Activated CD8-positive, alpha-beta memory T cell treated with anti-CD3 and anti-CD28 coated beads, Interleukin-2, amount 50 U/mL, for 1 hour (primary cell): Measurements from ENCODE around the gene ZGRF1.
A peak's percentile ranks its signal among the peaks of the same experiment; 100 is the strongest.
"Not testable (repeated sequence)": the region's sequence is repeated elsewhere in the genome, so short reads cannot be mapped to it uniquely, and the experiment has no call there.

Experiments
- DNase-seq: peaks from one replicate; pipeline ENCODE4 v3.0.0-alpha.2; 2020; ENCODE audit errors: extremely low read depth

The ZGRF1 gene, protein sequence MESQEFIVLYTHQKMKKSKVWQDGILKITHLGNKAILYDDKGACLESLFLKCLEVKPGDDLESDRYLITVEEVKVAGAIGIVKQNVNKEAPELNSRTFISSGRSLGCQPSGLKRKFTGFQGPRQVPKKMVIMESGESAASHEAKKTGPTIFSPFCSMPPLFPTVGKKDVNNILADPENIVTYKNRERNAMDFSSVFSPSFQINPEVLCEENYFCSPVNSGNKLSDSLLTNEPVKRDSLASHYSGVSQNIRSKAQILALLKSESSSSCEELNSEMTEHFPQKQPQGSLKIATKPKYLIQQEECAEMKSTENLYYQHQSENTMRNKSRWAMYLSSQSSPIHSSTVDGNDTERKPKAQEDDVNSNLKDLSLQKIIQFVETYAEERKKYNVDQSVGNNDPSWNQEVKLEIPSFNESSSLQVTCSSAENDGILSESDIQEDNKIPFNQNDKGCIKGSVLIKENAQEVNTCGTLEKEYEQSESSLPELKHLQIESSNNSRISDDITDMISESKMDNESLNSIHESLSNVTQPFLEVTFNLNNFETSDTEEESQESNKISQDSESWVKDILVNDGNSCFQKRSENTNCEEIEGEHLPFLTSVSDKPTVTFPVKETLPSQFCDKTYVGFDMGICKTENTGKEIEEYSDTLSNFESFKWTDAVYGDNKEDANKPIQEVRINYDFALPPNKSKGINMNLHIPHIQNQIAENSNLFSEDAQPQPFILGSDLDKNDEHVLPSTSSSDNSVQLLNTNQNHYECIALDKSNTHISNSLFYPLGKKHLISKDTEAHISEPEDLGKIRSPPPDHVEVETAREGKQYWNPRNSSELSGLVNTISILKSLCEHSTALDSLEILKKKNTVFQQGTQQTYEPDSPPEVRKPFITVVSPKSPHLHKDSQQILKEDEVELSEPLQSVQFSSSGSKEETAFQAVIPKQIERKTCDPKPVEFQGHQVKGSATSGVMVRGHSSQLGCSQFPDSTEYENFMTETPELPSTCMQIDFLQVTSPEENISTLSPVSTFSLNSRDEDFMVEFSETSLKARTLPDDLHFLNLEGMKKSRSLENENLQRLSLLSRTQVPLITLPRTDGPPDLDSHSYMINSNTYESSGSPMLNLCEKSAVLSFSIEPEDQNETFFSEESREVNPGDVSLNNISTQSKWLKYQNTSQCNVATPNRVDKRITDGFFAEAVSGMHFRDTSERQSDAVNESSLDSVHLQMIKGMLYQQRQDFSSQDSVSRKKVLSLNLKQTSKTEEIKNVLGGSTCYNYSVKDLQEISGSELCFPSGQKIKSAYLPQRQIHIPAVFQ (N-terminal part only)

DNA sequence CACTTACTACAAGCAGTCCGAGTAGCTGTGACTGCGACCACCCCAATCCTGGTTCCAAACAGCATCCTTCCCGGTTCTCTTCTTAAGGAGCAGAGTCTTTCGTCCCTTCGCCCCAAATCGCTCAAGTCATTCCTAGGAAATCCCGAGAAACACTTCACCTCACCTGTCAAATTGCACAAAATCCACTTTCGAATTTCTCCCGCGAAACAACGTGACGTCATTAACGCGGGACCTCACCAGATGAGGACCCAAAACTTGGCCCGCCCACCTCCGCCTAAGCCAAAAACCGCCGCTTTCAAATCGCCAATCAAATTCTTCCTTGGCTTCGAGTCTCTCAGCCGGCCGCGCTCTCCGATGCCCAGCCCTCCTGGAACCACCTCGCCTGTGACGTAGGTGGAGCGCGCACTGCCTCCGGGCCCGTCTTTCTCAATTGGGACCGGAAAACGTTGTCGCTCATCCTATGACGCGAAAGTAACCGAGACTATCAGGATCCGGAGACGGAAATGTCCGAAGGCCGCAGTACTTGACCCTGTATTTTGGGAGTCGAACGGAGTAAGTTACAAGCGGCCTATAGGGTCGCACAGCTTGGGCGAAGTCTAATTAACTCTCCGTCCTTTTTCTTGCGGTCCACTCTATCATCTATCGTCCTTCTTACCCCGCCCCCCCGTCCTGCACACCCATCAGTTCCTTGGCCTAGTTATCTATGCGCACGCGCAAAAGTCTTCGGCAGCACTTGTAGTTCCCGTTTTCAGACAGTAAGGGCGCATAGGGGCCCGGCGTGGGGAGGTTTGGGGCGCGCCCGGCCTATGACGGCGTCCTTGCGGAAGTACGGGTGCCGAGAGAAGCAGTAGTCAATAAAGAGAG is at the start of gene ZGRF1, which contains the start of gene LARP7:
Gene ZGRF1, minus strand, starts transcription at position 222 of the 864 bp plus-strand sequence. CDS start 3,733 bp downstream, outside the sequence.
Gene LARP7, plus strand, starts transcription at position 456 of the 864 bp plus-strand sequence. CDS start 7,527 bp downstream, outside the sequence.
- peak; percentile 97 for DNase-seq

DNA sequence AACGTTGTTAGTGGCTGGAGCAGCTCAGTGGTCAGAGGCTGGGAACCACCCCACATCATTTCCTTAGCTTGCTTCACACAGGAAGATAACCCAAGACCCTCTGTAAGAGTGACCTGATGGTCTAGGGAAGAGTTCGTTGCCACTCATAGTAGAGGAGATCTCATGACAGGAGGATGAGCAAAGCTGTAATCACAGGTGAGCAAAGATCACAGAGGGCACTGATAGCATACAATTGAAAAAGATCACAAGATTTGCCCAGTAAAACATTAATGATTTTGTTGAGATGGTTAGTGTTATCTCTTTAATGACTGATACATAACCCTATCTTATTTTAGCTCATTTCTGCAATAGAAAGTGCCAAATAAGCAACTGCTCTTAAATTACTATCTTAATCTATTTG is 44.3 kb upstream of the ZGRF1 start:
- DNase-seq, result no peak

DNA sequence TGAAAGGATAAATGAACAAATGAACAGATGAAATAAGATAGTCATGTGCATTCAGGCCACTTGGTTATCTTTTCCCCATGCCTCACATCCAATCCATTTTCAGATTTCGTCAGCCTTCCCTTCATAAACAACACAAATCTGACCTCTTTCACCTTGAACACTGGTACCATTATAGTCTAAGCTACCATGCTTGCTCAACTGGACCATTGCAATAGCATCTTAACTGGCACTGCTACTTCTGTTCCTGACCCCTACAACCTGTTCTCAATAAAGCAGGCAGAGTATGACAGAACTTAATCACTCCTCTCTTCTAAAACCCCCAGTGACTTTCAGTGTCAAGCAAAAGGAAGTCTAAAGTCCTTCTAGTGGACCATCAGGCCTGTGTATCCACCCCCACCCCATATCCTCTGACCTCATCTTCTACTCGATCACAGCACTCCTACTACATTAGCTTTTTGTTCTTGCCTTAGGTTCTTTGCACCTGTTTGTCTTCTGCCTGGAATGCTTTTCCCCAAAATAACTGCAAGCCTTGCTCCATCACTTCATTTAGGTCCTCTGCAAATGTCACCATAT is 40.9 kb upstream of the ZGRF1 start:
- no peak for DNase-seq

DNA sequence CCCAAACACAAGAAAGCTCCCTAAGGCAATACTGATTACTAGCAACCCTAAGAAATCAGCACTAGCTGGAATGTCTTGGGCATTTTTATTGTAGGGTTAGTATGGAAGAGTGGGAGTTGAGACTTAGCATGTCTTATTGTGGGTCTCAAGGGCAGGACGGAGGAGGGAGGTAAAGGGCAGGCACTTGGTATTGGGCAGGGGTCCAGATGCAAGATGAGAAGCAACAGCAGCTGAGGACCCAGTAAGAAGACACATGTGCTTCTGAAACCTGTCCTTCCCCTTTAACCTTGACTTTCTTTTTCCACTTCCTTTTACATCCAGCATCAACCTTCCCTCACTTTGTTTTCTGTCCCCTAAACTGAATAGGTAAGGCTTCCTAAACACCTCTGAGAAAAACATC is 37.7 kb upstream of the ZGRF1 start:
- DNase-seq, result no peak

DNA sequence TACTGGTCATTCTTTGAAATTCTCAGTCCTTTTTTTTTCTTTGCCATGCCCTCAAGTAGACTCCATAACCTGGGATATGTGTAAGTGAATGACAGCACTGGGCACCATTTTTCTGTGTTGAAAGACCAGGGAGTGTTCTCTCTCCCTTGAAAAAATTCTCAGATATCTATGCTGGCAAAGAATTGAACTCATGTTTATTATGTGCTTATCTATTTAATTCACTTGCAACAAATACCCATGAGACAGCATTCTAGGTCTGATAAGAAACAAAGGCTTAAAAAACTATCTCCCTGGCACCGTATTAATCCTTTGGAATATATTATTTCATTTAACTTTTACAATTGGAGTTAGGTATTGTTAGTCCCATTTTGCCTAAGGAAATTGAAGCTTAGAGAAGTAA is 37.0 kb upstream of the ZGRF1 start:
- no peak for DNase-seq

DNA sequence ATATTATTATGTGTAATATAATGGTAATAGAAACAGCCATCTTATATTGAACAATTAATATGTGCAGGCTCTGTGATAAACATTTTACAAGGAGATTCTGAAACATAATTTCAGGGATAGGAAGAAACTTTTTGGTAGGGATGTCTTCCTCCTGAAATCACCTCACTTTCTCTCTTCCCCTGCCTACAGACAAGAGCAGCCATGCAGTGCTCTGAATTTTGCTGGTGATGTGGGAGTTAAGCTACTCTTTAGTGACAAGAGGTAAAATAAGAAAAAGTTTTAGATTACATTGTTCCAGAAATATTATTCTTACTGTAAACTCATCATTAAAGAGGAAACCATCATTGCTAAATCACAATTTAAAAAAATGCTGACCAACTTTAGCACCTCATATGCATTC is 36.4 kb upstream of the ZGRF1 start:
- no peak for DNase-seq

DNA sequence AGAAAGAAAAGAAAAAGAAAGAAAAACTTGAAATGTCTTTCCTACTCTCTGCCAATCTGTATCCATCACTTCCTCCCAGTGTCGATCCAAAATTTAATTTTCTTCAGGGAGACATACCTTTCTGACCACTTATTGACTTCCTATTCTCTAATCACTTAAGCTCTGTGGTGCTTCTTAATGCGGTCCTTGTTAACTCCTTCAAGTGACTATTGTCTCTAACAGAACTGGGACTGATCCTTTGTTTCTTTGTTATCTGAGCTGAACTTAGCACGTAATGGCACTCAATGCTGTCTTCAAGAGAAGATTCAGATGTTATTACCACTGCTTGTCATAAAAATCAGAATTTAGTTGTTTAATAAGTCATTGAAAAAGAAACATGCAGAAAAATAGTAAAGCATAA is 31.4 kb upstream of the ZGRF1 start:
- no peak for DNase-seq

DNA sequence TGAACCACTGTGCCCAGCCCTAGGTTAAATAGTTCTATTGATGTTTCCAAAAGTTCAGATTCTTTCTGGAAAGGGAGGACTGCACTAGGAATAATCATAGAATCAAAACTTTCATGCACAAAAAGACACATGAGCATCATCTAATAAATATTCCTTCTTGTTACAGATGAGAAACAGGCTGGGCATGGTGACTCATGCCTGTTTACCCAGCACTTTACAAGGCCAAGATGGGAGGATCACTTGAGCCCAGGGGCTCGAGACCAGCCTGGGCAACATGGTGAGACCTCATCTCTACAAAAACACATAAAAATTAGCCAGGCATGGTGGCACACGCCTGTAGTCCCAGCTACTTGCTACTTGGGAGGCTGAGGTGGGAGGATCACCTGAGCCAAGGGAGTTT is 27.9 kb upstream of the ZGRF1 start:
- DNase-seq, result no peak

DNA sequence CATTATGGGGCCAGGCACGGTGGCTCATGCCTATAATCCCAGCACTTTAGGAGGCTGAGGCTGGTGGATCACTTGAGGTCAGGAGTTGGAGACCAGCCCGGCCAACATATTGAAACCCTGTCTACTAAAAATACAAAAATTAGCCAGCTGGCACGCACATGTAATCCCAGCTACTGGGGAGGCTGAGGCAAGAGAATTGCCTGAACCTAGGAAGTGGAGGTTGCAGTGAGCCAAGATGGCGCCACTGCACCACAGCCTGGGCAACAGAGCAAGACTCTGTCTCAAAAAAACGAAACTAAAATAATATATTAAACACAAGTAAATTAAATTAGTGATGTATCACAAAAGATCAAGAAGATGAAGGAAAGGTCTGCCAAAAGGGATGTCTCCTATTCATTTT is 19.4 kb upstream of the ZGRF1 start:
- DNase-seq, result not testable (repeated sequence)

DNA sequence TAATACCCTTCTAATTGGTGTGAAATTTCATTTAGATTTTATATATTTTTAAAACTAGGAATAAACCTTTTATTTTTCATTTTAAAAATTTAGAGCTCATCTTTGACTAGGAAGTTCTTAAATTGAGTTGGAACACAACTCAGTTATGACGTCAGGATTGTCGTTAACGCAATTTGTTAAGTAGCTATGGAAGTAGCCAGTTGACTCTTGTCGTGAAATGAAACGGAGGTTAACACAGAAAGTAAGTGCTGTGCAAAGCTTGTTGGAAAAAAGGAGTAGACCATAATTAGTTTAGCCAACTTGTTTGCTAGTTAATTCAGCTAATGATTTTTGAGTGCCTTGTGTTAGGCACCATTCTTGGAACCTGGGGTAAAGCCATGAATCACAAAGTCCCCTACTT is 18.6 kb upstream of the ZGRF1 start:
- DNase-seq, result no peak

DNA sequence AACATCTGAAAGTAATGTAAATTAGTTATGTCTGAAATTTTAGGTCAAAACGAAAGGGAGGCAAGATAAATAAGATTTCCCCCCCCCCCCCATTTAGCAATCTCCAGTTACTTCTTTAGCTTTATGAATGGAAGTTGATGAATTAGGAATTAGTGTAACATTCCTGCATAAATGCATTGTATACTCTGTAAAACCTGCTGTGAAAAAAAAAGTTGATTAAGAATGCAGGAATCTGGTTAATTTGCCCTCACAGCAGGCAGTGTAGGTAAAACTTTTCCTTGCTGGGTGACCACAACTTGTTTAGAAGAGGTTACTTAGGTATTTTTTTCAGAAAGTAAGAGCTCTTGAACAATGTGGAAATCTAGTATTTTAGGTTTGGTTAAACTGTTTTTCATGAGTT is 15.5 kb upstream of the ZGRF1 start:
- DNase-seq, result no peak

DNA sequence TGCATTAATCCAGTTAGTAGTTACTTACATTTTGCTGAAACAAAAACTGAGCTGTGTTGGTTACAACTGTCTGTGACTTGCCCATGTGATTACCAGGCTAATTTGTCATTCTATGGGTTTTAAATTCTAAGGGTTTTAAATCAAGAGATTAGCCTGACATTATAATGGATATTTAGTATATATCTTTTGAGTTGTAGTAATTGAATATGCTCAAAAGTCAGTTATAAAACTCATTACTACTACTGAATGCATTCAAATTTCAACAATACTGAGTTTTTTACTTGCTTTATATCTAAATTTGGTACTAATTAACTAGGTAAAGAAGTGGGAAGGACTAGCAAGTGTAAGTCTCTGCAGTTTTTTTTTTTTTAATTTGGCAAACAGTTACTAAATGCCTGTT is 14.9 kb upstream of the ZGRF1 start:
- no peak for DNase-seq

DNA sequence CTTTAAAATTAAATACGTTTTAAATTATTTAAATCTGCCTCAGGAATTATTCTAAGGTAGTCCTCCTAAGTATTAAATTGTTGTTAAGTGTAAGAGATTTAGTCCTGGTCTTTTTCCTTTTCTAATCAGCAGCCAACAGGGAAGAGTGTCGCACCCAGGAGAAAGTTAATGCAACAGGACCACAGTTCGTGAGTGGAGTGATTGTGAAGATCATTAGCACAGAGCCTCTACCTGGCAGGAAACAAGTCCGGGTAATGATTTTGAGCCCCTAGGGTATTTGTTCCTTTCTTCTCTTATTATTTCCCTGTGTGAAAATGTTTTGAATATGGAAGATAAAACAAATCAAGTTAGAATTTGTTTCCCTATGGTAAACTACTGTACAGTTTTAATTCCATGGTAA is 13.6 kb upstream of the ZGRF1 start:
- no peak for DNase-seq

DNA sequence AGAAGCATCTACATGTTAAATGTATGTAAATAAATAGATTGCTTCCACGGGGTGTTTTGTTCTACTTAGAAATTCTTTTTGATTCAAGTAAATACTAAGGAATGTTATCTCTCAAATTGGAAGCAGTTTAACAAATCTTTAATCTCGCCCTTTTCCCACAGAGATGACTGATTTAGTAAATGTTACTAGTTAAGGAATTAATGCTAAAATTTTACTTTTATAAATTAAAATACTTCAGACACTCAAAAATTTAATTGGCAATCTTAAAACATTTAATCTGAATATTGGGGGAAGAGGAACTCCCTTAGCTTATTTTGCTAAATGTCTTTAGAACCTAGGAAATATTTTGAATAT is 12.3 kb upstream of the ZGRF1 start:
- no peak for DNase-seq

DNA sequence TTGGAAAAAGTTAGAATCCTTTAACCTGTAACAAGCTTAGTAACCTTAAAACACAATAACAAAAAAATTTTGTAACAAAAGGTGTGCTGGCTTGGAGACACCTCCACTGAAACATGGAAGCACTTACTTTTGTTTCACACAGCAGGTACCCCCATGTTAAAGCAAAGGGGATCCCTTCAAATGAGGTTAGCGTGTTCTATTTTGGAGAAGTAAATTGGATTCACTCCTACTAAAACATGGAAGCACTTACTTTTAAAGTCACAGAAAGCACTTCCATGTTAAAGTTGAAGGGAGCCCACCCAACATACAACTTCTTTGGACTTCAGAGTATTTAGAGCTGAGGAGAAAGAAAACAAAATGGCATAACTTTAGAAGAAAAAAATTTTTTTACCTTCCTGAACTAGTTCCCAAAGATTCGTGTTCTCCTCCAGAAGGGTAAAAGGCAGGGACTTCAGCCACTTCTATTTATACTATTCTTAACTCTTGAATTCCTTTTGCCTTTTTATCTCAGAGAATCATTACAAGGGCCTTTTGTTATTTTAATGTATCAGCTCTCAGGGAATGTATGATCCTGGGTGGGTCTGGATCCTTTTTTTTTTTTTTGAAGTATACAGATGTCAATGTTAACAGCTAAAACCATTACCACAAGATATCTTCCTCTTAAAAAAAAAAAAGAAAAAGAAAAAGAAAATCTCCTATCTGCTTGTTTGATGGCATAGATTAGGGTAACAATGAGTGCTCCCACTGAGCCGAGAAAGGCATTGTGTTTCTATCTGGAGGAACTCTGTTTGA is 11.8 kb upstream of the ZGRF1 start:
- DNase-seq, result no peak

DNA sequence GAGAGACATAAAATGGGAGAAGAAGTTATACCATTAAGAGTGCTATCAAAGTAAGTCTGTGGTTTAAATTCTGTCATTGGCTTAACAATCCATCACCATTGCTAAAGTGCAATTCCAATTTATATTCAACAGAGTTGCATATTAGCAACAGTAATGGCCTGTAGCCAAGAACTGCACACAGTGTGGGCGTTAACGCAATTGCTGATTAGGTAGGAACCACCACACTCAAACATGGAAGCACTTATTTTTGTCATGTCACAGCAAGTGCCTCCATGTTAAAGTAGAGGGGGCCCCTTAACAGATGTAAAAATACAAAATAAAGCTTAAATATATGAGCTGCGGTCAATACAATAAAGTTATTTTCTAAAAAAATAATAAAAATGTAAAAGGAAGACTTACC is 11.1 kb upstream of the ZGRF1 start:
- no peak for DNase-seq

DNA sequence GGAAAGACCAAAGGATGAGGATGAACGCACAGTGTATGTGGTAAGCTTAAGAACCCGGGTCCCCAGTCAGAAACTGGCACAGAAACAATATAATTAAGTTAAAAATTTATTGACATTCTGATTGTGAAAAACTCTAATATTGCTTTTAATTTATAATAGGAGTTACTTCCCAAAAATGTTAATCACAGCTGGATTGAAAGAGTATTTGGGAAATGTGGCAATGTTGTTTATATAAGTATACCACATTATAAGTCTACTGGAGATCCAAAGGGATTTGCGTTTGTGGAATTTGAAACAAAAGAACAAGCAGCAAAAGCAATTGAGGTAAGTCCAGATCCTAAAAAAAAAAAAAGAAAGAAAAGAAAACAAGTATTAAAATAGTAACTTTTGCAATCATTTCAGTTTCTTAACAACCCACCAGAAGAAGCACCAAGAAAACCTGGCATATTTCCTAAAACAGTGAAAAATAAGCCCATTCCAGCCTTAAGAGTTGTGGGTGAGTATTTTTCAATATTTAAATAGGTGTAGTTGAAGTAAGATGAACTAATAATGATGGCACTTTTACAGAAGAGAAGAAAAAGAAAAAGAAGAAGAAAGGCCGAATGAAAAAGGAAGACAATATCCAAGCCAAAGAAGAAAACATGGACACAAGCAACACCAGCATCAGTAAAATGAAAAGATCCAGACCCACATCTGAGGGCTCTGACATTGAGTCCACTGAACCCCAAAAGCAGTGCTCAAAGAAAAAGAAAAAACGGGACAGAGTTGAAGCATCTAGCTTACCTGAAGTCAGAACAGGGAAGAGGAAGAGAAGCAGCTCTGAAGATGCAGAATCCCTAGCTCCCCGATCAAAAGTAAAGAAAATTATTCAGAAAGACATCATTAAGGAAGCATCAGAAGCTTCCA is 10.2 kb upstream of the ZGRF1 start:
- DNase-seq, result no peak

DNA sequence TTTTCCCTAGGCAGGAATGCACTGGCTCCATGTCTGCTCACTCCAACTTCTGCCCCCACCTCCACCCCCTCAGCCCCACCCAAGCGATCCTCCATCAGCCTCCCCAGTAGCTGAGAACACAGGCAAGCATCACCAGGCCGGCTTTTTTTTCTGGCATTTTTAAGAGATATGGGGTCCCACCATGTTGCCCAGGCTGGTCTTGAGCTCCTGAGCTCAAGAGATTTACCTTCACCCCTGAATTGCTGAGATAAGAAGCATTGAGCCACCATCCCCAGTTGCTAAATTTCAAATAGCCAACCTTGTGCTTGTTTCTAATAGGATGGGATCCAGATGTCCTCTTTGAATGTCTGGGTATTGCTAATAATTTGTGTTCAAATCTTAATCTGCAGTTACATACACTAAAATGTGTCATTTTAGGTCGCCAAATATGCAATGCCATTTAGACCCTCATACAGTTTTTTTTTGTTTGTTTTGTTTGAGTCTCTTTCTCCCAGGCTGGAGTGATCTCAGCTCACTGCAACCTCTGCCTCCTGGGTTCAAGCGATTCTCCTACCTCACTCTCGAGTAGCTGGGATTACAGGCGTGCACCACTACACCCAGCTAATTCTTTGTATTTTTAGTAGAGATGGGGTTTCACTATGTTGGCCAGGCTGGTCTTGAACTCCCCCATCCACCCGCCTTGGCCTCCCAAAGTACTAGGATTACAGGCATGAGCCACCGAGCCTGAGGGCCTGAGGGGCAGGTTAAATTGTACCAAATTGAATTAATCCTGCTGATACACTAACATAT is 9.0 kb upstream of the ZGRF1 start:
- DNase-seq, result no peak
